ENCODE results near the gene DCTD.

DCTD gene

DNA sequence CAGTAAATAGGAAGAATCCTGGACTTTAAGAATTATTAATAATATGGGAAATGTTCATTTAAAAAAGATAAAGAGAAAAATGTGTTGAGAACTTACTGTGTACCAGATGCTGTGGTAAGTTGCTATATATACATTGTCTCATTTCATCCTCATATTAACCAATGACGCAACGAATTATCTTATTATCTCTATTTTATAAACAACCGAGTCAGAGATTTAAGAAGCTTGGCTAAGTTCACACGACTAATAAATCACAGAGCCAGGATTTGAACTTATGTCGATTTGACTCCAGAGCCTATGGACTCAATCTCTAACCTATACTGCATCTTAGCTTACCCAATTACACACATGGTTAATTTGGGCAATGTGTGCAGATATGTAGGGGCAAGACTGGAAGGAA is 15.5 kb upstream of the DCTD start:
- Histone ChIP-seq H3K27me3 (ENCODE audit: insufficient read depth, low read depth) (no peaks in the 10 kb centered on the region), H3K9ac (no peak overlapping the region), H3K27ac (no peak overlapping the region), H3K36me3 (ENCODE audit: insufficient read depth) (no peaks in the 10 kb centered on the region), H3K4me2 (no peak overlapping the region), H3K4me3 (IDR thresholded peaks at IDR 0.05; ENCODE audit: insufficient read depth, low read depth, low read length) (no peak overlapping the region), H2AFZ (ENCODE audit: low read depth) (no peak overlapping the region), H4K20me1 (ENCODE audit: insufficient read depth) (no peaks in the 10 kb centered on the region), H3K79me2 (ENCODE audit: insufficient read depth, low read depth) (no peaks in the 10 kb centered on the region), H3K4me1 (ENCODE audit: low read depth, poor library complexity, severe bottlenecking) (no peaks in the 10 kb centered on the region)
- TF ChIP-seq, protein P1, sequence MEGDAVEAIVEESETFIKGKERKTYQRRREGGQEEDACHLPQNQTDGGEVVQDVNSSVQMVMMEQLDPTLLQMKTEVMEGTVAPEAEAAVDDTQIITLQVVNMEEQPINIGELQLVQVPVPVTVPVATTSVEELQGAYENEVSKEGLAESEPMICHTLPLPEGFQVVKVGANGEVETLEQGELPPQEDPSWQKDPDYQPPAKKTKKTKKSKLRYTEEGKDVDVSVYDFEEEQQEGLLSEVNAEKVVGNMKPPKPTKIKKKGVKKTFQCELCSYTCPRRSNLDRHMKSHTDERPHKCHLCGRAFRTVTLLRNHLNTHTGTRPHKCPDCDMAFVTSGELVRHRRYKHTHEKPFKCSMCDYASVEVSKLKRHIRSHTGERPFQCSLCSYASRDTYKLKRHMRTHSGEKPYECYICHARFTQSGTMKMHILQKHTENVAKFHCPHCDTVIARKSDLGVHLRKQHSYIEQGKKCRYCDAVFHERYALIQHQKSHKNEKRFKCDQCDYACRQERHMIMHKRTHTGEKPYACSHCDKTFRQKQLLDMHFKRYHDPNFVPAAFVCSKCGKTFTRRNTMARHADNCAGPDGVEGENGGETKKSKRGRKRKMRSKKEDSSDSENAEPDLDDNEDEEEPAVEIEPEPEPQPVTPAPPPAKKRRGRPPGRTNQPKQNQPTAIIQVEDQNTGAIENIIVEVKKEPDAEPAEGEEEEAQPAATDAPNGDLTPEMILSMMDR (conservative IDR thresholded peaks at IDR 0.05; ENCODE audit: low read depth, low read length) = no peak

DNA sequence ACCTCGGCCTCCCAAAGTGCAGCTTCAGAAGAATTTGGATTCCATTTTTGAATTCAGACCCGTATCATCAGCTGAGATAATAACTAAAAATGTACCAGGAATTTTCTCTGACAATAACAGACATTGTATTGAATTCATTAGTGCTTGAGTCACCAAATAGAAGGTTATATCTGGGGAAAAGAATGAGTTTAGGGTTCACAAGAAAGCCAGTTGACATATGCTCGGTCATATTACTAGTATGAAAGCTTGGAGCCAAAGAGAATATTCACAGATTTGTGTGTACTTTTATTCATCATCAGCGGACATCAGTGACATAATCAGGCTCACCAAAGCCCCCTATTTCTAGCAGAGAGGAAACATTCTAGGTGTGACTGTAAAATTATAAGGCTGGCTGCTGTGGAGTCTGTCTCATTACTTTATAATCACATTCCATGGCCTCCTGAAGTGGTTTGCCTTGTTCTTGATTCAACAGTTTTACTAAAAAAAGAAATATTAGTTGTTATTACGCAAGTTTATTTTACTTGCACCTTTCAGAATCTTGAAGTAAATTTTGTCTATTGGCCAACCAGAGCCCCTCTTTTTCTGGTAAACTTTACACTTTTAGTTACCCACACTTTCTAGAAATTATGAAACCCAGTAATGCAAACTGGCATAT is 14.6 kb upstream of the DCTD start:
- TF ChIP-seq, protein P1 (conservative IDR thresholded peaks at IDR 0.05; ENCODE audit: low read depth, low read length) = no peak
- Histone ChIP-seq H3K27ac (no peak overlapping the region), H2AFZ (ENCODE audit: low read depth) (no peak overlapping the region), H3K9ac (no peak overlapping the region), H3K4me3 (IDR thresholded peaks at IDR 0.05; ENCODE audit: insufficient read depth, low read depth, low read length) (no peak overlapping the region), H3K27me3 (ENCODE audit: insufficient read depth, low read depth) (no peaks in the 10 kb centered on the region), H3K4me2 (no peak overlapping the region), H3K79me2 (ENCODE audit: insufficient read depth, low read depth) (no peaks in the 10 kb centered on the region), H3K36me3 (ENCODE audit: insufficient read depth) (no peaks in the 10 kb centered on the region), H3K4me1 (ENCODE audit: low read depth, poor library complexity, severe bottlenecking) (no peaks in the 10 kb centered on the region), H4K20me1 (ENCODE audit: insufficient read depth) (no peaks in the 10 kb centered on the region)

DNA sequence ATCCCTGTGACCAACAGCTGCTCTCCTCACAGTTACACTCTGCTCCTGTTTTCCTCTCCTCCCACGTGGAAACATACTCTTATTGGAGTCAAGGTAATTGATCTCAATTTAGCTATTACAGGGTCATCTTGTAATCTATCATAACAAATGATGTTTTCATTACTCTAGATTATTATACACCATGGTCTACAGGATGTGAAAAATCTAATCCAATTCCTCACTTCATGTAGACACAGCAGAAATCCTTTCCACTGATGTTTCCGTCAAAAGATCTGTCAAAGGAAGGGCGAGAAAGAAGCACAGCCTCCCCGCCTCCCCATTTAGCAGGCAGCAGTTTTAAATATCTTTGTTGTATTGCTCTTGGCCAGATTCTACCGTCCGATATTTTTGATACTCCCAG is 13.7 kb upstream of the DCTD start:
- no peaks in the 10 kb centered on the region for H4K20me1 ChIP-seq (ENCODE audit: insufficient read depth)
- TF ChIP-seq, protein P1 (conservative IDR thresholded peaks at IDR 0.05; ENCODE audit: low read depth, low read length) = no peak

DNA sequence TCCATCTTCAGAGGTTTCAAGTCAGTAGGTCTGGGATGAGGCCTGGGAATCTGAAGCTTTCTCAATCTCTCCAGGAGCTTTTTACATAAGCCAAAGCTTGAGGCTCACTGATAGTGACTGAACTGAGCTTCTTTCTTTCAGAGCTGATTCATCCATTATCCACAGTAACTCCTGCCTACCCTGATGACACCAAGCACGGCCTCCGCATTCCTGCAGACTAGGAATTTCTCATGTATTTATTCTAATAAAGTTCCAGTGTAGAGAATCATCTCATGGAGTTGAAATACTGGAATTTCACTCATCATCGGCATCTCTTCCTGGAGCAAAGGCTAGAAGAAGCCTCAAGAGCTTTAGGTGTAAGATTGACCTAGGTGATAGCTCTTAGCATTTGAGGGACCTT is 12.1 kb upstream of the DCTD start:
- Histone ChIP-seq H3K79me2 (ENCODE audit: insufficient read depth, low read depth) (no peaks in the 10 kb centered on the region), H3K4me3 (IDR thresholded peaks at IDR 0.05; ENCODE audit: insufficient read depth, low read depth, low read length) (no peak overlapping the region), H3K27me3 (ENCODE audit: insufficient read depth, low read depth) (no peaks in the 10 kb centered on the region), H3K4me2 (no peak overlapping the region), H4K20me1 (ENCODE audit: insufficient read depth) (no peaks in the 10 kb centered on the region), H3K27ac (no peak overlapping the region), H3K36me3 (ENCODE audit: insufficient read depth) (no peaks in the 10 kb centered on the region), H3K4me1 (ENCODE audit: low read depth, poor library complexity, severe bottlenecking) (peaks cover 7% of the 10 kb centered on the region), H3K9ac (no peak overlapping the region), H2AFZ (ENCODE audit: low read depth) (no peak overlapping the region)
- TF ChIP-seq, protein P1 (conservative IDR thresholded peaks at IDR 0.05; ENCODE audit: low read depth, low read length) = no peak

More for the DNA sequence above, 13.7 kb upstream of the DCTD start:
- Histone ChIP-seq H3K79me2 (ENCODE audit: insufficient read depth, low read depth) (no peaks in the 10 kb centered on the region), H3K27ac (no peak overlapping the region), H3K36me3 (ENCODE audit: insufficient read depth) (no peaks in the 10 kb centered on the region), H3K4me2 (no peak overlapping the region), H3K4me3 (IDR thresholded peaks at IDR 0.05; ENCODE audit: insufficient read depth, low read depth, low read length) (no peak overlapping the region), H3K4me1 (ENCODE audit: low read depth, poor library complexity, severe bottlenecking) (no peaks in the 10 kb centered on the region), H3K9ac (no peak overlapping the region), H2AFZ (ENCODE audit: low read depth) (no peak overlapping the region), H3K27me3 (ENCODE audit: insufficient read depth, low read depth) (no peaks in the 10 kb centered on the region)
